Activated CD4-positive, CD25-positive, alpha-beta regulatory T cell (primary cell): ENCODE data around the gene AGAP1.

ENCODE experiments used
- DNase-seq, 4 experiments: peaks; one replicate each; lab custom pipeline; 2025; lab: John Stamatoyannopoulos, UW

Gene AGAP1

DNA sequence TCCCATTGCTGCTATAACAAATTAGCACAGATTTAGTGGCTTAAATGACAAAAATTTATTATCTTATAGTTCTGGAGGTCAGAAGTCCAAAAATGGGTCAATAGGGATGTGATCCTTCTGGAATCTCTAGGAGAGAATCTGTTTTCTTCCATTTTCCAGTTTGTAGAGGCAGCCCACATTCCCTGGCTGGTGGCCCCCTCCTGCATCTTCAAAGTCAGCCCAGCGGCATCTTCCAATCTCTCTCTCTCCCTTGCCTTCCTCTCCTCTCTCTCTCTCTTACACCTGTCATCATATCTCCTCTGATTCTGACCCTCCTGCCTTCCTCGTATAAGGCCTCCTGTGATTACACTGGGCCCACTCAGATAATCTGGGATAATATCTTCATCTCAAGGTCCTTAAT is 3.9 kb upstream of the AGAP1 start:
- DNase-seq, result no peak

DNA sequence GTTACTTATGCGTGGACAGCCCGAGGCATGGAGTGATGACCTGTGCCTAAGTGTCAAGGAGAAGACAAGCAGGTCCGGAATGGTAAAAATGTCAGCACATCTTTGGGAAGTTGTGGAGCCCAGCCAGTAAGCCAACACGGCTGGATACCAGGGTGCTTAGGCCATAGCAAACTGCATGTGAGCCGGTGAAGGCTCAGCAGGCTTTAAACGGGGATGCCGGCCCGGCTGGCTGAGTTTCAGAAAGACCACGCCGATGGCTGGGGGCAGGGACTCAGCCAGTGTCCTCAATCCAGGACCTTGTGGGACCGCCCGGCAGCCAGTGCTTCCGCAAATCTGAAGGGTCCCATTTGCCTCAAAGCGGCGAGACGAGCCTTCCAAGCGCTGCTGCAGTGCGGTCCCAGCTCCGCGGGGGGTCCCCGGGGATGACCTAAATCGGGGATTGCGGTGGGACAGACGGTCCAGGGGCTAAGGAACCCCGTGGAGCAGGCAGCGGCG is 946 bp upstream of the AGAP1 start:
- DNase-seq, result no peak

DNA sequence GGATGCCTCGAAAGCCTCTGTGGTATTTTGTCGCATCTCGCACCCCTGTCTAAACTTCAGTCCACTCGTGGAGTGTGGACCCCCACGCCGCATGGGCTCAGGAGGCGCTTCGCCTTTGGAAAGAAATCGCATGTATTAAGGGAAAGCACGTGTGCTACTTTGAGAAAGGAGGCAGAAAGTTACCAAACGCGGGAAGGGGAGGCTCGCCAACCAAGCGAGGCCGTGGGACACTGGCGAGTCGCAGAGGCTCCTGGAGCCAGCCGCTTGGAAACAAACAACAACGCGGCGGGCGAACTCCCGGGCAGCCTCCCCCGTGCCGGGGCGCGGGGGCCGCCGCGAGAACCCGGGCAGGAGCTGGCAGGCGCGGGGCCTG is 455 bp upstream of the AGAP1 start:
- DNase-seq, result no peak

DNA sequence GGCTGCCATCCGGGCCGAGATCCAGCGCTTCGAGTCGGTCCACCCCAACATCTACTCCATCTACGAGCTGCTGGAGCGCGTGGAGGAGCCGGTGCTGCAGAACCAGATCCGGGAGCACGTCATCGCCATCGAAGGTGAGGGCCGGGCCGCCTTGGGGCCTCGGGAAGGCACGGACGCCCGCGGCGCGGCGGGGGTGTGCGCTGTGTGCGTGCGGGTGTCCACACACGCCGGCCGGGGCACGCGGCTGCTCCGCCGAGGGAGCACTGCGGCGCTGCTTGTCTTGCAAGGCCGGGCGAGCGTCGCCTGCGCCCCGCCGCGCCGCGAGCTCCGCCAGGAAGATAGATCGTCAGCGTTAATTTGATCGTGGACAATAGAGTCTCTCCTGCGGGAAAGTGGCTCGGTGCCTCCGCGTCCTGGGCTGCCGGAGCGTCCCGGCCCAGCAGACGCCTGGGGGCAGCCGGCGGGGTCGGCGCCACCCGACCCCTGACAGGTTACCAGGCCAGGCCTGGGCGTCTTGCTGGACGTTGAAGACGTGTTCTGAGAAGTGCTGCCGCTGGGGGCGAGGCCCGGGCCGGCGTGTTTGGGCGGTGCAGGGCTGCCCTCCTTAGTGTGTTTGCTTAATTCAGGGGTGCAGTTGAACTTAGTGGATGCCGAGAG is 1.0 kb downstream of the AGAP1 start:
- DNase-seq, result no peak

DNA sequence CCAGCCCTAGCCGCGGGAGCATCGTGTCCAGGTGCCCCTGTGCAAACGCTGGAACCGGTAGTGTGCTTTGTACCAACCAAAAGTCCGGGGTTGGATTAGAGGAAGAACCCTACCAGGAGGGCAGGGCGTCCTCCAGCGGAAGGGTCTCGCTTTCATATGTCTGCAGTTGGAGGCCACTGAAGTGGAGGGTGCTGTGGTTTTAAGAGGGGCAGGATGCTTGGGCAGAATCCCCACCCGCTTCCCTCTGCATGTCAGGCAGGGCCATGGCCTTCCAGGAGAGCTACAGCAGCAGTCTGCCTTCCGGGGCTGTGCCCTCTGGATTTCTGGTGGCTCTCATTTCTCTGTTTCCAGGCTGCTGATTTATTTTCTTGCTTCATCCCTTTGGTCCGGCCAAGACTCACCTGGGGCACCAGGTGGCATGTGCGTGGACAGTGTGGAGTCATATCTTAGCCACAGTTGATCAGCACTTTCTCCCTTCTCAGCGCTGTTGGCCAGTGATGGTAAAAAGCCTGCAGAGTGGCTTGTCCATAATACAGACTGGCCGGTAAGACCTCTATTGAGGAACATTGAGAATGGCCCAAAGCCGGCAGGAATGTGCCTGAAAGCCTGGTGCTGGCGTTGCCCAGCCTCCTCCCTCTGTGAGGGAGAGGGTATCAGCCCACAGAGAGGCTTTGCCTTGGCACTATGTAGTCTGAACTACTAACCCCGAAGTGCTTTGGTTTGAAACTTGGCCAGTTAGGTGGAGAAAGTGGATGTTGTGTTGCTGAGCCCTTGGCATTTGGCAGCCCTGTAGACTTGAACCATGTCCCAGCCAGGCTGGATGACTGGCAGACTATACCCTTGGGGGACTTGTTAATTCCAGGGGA is 1.8 kb downstream of the AGAP1 start:
- no peak for DNase-seq

DNA sequence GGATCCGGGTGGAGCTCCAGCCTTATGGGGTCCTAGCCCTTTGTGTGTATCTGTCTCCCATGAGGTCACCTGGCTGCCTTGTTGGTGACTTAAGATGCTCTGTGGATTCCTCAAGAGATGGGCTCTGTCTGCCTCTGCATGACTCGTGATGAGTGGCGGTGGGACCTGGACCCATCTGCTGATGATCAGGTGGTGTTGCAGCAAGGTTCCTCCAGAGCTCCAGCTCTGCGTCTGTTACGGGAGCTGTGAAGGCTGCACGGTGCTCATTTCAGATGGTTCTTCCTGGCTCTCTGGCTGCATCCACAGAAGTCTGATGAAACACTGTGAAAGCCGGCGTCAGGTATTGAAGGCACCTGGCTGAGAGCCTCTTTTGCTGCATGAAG is 2.4 kb downstream of the AGAP1 start:
- DNase-seq, result no peak

DNA sequence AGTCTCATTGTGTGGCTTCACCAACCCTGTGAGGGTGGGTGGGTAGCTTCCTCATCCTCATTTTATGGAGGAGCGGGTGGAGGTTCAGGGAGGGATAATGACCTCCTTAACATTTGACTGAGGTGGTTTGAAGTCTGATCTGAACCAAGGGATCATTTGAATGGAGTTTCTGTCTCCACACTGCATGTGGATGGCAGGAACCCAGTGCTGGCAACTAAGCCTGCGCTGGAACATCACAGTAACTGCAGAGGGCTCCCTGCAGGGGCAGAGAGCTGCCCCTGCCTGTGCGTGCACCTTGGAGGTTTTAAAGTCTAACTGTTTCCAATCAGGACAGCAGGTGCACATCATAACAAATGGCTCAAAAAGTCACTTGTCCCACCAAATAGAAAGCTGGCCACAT is 3.3 kb downstream of the AGAP1 start:
- DNase-seq, result no peak

DNA sequence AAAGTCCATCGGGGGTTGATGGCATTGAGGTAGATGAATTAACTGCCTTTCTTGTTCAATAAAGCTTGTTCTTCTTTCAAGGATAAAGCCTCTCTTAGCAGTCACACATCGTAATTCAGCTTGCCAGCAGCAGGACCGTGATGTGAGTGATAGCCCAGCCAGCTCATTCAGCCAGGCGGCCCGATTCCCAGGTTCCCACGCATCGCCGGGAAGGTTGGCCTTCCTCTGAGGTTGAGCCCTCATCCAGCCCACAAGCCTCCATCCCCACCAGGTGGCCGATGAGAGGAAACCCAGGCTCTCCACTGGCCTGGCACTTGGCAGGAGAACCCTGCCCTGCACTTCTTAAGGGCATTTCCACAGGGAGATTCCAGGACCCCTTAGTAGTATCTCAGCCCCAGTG is 4.7 kb downstream of the AGAP1 start:
- DNase-seq, result no peak

DNA sequence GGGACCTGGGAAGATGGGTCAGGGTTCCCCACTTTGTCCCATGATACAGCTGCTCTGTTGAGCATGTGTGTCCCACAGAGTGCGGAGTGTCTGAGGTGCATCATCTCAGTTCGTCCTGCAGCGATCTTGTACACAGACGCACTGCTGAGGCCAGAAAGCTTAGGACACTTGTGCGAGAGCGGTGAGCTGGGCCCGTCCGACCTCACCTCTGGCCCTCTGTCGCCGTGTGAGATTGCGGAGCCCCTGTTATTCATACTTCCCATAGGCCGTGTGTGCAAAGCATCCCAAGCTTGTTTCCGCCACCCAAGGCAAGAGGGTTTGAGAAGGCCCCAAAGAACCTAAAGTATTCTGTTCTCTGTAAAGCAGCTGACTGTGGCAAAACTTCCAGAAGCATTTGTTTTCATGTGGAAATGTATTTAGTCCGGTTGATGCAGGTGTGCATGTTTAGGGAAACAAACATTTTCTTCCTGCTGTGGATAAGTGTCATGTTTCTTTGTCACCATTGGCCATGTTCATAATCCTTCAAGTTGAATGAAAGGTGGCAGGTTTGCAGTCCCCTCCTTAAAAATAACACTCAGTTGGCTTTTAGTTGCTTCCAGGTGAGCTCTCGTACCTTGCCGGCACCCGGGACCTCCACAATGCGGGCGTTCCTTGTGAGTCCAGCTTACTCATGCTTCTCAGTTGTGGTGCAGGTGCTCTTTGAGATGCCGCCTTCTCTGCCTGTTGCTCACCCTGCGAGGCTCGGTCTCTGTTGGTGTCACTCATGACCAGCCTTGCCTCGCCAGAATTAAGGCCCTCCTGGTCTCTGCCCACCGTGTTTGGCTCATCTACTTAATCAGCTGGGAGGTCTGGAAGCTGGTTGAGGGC is 5.3 kb downstream of the AGAP1 start:
- no peak for DNase-seq

DNA sequence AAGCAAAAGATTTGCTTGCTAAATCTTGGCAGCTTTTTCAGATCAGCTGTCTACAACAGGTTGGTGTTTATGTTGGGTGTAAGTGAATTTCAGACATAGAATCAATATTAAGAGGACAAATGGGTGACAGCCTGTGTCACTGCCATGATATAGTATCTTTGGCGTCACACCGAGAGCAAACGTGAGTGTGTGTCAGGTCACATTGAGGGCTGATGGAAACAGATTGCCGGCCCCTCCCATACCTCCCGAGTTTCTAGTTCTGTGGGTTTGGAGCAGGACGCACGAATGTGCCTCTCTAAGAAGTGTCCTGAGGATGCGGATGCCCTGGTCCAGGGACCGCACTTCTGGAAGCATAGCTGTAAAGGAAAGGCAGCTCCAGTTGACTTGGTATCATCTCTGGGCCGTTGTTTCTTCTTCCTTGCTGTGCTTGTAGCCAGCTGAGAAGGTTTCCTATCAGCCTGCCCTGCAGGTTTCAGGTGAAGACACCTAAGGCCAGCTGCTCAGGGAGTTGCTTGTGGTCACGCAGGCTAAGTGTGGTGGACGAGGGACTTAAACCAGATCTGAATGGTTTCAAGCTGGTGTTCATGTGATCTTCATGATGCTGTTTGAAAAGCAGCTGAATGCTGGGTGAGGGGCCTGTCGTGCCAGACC is 6.4 kb downstream of the AGAP1 start:
- no peak for DNase-seq

DNA sequence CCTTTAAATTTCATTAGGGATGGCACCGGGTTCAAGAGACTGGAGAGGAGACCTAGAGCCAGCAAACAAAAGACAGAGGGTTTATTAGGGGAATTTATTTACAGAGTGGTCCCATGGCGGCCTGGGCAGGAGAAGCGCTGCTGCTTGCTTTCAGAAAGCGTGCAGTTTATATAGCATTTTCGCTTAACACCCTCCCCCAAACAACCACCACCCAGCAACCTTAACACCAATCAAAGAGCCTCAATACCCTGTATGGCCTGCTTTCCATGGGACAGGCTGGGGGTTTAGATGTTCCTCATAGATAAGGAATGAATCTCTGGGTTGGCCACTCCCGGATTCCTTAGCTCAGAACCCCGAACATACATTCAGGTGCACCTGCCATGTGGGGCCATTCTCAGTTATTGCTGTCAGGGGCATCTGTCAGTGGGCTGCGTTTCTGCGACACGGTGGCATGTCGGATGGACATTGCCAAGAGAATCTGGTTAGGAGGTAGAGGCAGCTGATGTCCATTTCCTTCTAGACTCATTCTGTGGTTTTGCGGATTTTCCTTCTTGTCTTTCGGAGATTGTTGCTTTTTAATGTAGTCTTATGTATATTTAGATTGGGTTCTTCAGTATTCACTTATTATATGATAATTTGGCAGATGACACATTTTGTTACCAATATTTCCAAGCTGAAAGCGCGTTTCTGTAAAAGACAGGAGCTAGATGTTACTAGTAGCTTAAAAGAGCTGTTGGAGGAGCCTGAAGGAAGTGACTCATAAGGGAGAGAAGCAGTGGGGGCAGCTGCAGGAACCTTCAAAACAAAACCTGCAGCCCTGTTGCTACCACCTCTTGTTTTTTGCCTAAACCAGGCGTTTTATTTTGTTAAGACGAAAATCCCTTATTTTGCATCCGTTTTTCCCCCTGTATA is 7.2 kb downstream of the AGAP1 start:
- DNase-seq, result no peak

DNA sequence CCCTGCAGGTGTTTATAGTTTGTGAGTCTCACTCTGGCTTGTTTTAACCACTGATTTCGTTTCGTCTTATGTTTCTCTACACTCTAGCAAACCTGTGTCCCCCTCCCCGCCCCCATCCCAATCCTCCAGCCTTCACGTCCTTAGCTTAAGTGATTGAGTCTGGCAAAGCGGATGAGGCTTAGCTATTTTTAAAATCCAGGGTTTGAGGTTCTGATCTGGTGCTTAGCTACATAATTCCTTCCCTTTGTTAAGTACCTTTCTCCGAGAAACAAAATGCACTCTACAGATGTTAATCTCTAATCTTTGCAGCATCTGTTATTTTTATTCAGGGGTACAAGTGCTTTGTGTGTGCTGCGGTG is 7.8 kb downstream of the AGAP1 start:
- DNase-seq, result no peak

DNA sequence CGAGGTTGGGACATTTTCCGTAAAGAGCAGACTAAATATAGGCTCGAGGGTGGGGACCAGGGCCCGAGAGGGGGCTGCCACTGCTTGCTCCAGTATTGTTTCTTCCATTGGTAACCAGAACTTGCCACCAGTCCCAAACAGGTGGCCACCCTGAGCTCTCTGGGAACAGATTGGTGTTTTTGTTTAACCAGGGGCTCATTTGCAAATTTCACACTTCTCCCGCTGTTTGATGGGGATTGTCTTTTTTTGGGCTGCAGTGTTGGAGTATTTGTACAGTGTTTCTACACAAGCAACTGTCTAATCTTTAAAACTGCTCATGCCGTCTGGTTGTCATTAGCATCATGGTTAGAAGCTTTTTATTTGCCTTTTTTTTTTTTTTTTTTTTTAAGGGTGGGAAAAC is 8.5 kb downstream of the AGAP1 start:
- DNase-seq, result no peak

DNA sequence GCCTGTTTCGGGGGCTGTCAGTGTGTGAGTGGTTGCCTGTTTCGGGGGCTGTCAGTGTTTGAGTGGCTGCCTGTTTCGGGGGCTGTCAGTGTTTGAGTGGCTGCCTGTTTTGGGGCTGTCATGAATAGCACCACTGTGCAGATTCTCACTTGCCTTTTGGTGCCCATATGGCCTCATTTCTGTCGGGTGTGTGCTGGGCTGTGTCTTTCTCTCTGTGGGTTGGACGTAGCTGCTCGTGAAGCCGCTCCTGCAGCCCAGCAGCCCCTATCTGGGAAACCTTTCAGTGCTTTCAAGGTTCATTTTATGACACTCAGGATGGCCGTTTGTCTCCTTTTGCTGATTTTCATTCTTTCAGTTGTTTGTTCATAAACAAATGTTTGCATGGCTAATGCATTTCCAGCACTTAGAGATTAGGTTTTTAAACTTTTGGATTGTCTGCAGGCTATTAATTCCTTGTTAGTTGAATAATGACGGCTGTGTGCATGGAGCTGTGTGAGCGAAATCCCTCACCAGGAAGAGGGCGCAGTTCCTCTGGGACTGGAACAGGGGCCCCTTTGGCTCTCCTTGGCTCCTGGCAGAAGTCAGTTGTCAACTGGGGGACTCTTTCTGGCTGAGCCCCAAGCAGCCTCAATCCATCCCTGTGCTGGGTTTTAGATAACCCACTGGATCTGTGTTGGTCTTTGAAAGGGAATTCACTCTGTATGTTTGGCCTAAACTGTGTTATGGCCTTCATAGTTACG is 10.8 kb downstream of the AGAP1 start:
- no peak for DNase-seq

DNA sequence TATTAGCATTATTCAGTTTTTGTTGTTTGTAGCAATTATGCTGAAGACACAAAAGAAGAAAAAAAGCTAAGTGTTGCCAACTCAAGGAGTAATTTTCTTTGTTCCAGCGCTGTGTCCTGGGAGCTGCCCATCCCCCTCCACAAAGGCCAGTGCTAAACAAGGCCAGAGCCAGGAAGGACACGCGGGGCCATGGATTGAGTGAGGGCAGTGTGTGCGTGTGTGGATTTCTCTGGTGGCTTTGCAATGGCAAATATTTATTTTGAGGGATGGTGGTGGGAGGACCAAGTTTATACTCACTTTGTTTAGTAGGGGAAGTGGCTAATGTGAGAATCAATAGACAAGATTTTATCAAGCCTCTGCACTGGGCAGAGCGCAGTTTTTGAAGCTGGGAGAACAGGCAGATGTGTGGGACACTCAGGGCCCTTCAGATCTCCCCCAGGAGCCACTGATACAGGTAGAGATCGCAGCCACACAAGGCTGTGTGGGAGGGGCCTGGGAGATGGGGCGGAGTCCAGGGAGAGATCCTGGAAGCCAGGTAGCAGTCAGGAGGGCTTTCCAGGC is 11.4 kb downstream of the AGAP1 start:
- DNase-seq, result no peak

DNA sequence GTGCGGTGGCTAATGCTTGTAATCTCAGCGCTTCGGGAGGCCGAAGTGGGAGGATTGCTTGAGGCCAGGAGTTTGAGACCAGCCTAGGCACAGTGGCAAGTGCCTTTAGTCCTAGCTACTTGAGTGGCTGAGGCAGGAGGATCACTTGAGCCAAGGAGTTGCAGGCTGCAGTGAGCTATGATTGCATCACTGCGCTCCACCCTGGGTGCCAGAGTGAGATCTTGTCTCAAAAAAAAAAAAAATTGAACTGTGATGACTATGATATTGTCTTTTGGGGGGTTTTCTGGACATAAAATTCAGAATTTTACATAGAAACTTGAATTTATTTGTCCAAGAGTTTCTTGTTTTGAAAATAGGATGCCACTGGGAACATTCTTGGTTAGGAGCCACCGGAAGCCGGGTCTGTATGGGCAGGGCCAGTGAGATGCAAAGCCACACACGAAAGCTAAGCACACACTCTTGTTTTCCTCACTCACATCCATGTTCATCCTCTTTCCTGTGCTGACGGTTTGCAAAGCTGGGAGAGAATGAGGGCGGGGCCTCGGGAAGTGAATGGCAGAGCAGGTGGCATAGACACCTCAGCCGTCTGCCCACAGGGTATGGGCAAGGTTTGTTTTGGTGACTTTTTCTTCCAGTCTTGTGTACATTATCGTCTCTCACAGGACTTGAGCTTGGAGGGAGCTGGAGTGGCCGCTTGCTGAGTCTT is 12.6 kb downstream of the AGAP1 start:
- DNase-seq, result no peak

DNA sequence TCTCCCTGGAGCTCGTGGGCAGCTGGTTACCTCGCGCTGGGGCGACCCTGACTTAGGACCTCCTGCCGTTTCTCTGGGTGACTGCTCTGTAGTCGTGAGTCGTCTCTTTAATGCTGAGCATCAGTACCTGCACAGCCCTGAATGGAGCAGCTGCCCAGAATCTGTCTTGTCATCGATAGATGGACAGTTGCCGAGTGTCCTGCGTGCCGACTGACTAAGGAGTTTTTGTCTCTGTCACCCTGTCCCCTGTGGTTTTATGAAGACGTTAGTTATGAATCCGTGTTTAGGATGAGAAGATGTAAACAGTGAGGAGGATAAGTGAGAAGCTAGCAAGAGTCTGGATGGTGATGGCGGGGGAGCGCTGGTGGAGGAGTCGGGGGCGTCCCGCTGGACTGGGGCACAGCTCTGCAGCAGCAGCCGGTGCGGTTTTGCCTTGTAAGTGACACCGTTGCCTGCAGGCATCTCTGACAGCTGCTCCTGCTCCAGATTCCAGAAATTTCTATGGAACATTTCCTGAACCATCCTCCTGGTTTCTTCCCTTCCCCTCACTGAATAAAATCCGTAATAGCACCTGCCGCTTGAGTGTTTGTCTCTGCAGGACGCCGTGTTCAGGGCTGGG is 13.3 kb downstream of the AGAP1 start:
- DNase-seq, result no peak

DNA sequence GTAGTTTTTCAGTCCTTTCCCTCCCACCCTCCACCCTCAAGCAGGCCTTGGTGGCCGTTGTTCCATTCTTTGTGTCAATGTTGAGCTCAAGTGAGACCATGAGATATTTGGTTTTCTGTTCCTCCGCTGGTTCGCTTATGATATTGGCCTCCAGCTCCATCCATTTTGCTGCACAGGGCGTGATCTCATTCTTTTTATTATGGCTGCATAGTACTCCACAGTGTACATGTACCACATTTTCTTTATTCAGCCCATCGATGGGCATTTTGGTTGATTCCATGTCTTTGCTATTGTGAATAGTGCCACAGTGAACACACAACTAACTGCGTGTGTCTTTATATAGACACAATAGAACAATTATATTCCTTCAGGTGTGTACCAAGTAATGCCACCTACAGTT is 14.1 kb downstream of the AGAP1 start:
- DNase-seq, result no peak
